NCI-H460 (cell line): ENCODE data around the gene VEPH1. TPM values are rescaled to one million over a fixed set of nuclear protein-coding genes. Genes with fewer than 3 reads are reported as not detected.
A peak's percentile ranks its signal among the peaks of the same experiment; 100 is the strongest.

Source experiments
- DNase-seq: peaks from one replicate; pipeline ENCODE4 v3.0.0-alpha.2; 2016; ENCODE audit warnings: low read depth; ENCODE audit errors: extremely low read depth
- total RNA-seq: library from RNA; depleted of rRNA; stranded (reverse); fragments of >200 nt; shearing (Covaris generic); gene quantifications from 2 replicates; pipeline ENCODE4 v1.2.3, GENCODE V29; 2014

The VEPH1 gene
- total RNA-seq, 1 experiment from 2014 or later, result 0.50 TPM

- DNase-seq, result no peak
Observed at GRCh38 chr3:157276801-157277200, 226.4 kb downstream of the VEPH1 start.

- DNase-seq, result no peak
Observed at GRCh38 chr3:157275832-157276231, 227.4 kb downstream of the VEPH1 start.

DNA sequence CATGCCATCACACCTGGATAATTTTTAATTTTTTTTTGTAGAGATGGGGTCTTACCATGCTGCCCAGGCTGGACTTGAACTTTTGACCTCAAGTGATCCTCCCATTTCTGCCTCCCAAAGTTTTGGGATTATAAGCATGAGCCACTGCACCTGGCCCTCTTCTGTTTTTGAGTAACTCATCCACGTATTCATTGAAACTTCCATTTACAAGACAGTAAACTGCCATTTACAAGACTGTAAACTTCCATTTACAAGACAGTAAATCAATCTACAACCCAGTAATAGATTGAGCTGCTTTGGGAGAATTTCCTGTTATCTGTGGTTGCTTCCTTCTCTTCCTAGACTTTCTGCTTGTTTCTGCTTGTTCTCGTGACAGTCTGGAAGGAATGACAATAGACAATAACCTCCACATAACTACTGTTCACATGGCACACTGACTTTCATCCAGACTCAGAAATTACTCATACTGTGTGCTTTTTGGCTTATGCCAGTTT is 228.5 kb downstream of the VEPH1 start:
- DNase-seq, result no peak

DNA sequence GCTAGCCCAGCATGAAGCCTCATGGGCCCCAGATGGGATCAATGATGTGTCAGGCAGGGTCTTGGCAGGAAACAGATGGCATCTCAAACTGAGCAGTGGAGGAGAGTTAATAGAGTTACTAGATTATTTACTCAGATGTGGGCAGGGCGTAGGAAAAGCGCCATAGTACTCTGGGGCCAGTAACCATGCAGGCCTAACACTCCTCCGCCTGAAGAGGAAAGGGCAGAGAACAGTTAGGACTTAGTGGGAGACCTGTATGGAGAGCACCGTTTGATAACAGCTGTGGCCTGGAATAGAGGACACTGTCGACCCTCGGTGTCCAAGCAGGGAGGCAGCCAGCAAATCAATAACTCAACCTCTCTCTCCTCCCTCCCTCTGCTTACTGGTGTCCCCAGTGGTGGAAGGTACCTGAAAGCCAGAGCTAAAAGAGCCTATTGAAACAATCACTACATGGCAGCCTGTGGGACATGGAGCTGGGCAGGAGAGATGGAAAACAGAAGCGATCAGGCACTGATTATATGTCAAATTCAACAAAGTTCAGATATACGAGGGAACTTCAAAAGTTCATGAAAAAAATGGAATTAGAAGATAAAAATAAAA is 231.8 kb downstream of the VEPH1 start:
- no peak for DNase-seq

- no peak for DNase-seq
Observed at GRCh38 chr3:157268026-157268425, 235.2 kb downstream of the VEPH1 start.

DNA sequence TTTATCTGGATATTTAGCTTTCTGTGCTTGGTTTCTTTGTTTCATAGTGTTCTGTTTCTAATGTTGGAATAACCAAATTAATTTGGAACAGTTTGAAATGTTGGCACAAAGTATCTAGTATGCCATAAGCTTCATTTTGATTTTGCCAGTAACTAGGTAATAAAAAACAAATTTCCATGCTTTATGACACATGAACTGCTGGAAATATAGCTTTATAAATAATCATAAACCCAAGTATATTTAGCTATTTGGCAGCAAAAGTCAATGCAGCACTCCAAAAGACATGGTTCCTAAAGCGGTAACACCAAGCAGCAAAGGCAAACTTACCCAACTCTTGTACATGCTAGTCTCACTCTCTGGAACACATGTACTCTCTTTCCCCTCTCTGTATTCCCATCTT is 237.3 kb downstream of the VEPH1 start:
- no peak for DNase-seq

DNA sequence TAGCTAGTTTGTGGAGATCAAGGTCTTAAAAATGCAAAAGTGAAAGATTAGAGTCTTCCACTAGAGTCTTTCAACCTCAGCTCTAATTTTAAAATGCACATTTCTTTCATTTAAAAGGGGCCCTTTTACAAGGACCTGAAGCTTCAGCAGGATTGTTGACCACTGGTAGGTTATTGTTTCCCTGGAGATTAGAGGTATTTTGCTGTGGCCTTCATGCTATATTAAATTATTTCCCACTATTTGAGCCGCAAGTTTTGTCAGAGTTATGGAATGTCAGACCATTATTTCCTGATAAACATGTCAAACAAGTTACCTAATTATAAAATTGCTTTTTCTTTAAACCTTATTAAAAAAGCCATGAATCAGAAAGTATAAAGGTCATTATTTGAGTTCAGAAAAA is 240.2 kb downstream of the VEPH1 start:
- DNase-seq, result no peak

DNA sequence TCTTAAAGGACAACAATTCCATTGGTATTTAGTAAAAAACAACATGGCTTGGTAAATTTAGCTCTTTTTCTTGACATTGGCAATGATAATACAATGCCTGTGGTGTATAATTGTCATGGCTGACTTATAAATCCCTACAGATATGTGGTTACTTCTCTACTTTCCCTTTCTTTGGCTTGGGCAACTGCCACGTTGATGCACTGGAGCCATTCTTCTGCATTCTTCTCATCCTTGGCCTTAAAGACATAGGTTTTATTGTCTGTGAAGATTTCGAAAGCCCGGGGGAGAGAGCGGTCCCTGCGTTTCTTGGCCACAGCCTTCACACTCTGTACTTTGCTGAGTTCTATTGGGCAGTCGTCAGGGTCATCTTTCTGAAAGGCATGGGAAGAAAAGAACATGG is 242.2 kb downstream of the VEPH1 start:
- DNase-seq, result no peak

GRCh38 chr3:157259825-157260224 is 243.4 kb downstream of the VEPH1 start:
- no peak for DNase-seq

DNA sequence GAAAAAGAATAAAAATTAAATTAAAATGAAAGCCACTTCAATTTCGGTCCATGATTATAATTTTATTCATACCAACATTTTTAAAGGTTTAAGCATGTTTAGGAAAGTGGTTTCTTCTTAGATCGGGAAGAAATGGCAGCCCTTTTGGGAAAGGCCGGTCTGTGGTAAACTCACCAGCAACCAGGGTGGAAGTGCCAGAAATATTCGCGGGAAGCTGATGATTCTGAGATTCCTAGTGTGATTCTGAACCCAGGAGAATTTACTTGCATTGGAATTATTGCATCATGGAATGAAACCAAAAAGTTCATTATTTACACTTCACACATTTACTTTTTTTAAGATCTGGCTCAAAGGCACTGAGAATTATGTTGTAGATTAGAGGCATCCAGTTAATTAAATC is 246.1 kb downstream of the VEPH1 start:
- no peak for DNase-seq

DNA sequence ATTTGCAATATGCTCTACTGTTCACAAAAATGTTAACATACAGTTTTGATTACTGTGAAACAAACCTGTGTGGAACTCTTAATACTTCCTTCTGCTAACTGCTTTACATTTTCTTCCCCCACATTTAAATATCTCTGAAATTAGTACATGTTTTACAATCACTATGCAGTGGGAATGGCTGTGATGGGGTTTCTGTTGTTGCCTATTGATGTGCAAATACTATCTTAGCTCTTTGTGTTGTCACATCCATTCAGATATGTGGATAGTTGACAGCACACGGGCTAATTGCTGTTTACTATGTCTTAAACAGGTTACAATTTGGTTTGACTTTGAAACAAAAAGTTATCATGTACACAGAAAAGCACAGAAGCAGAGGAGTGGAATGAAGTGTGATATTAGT is 247.4 kb downstream of the VEPH1 start:
- no peak for DNase-seq

DNA sequence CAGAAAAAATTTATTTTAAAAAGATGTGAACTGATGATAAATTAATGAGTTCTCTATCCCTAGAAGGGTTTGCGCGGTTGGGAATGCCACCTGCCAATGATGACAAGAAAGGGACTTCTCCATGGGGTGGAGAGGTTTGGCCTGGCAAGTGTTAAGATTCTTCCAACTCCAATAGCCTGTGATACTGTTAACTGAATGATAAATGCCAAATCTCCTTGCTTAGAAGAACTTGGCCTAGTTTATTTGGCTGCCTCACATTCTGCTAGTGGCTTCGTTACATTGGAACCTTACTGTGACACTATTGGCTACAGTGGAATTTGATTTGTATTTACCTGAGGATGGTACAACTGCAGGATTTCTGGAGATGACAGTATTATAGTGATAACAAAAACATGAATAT is 251.5 kb downstream of the VEPH1 start:
- DNase-seq, result no peak

DNA sequence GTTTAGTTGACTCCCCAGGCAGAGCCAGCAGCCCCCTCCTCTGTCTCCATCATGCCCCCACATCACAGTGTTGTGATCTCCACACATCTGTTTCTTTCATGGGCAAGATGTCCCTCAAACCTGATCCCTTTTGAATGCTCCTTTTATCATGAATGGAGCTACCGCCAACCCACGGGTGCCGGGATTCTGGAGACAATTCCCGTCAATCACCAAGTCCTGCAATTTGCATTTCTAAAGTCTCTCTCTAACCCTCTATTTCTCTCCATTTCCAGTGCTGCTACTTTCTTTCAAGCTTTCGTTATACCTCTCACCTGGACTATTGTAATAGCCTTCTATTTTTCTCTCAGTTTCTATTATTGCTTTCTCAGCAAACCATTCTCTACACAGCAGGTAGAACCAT is 253.6 kb downstream of the VEPH1 start:
- DNase-seq, result no peak

DNA sequence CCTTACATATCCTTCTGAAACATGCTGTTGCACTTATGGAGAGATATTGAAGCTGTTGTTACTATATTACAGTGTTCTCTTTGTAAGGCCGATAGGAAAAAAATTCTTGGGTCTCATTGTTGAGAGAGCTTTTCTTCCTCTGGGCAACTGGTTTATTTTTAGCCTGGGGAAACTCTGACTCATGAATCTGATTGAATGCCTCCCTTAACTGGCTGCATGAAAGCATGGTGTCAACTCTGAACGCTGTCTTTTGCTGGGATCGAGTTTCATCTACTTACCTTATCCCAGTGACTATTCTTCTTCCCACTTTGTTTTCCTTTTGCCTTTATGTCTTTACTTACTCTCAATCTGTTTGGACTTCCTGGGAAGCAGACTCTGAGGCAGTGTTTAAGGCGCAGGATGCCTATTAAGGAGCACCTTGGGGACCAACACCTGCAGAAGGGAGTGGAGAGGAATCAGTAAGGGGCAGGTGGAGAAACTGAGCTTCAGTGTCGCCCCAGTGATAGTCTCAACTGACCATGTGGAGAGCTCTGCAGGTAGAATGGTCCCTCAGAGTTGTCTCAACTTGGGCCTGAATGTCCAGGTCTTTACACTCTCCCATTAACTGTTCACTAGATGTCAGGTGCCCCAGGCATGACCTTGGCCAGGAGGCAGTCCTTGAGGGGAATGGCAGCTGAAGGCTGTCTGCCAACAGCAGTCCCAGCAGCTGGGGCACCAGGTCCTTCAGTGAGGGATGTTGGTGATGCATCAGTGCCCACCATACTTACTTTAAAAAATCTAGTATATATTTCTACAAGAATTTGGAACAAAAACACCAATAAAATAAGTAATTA is 254.4 kb downstream of the VEPH1 start:
- peak; percentile 20 for DNase-seq

GRCh38 chr3:157247391-157247790 is 255.8 kb downstream of the VEPH1 start:
- DNase-seq, result no peak

- DNase-seq, result no peak
Observed at GRCh38 chr3:157242836-157243235, 260.4 kb downstream of the VEPH1 start.

- no peak for DNase-seq
Observed at GRCh38 chr3:157241599-157241998, 261.6 kb downstream of the VEPH1 start.

GRCh38 chr3:157240408-157240807 is 262.8 kb downstream of the VEPH1 start:
- DNase-seq, result no peak

DNA sequence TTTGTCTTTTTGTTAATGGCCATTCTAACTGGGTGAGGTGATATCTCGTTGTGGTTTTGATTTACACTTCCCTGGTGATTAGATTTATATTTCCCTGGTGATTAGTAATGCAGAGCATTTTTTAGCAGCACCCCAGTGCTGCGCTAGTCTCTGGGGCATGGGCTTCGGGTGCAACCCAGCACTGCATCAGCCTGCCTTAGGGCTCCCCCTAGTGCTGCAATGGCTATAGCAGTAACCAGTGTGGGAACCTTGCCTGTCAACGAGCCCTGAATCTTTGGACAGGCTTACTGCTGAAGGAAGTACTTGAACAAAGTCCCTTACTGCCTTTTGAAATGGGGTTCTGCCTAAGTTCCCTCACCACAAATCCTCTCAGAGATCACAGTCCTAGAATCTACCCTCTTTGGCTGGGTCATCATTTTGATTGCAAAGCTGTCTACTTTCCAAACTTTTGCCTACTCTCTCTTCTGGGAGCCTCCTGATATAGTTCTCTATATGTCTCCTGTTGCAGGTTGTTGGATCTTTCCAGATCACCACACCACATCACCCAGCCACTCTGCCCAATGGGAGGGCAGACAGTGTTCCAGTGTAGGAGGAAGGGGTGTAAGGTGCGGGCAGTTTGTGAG is 264.0 kb downstream of the VEPH1 start:
- peak; percentile 58 for DNase-seq

- DNase-seq, result no peak
Observed at GRCh38 chr3:157238457-157238856, 264.8 kb downstream of the VEPH1 start.

DNA sequence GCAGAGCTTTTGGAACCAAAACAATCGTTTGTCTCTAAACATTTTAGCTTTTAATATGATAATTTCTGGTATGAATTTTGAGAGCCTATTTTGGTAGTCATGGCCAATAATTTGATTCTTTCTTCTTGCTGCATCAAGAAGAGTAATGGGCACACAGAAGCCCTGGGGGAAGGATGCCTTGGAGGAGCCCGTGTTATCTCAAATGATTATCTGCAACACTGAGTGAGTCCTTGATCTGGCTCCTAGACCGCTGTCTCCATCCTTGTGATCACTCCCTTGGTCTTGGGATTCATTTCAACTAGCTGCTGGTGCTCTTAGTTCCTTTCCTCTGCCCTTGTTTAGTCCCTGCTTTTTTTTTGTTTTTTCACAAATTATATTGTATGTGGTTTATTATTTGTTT is 265.3 kb downstream of the VEPH1 start:
- DNase-seq, result no peak

- DNase-seq, result no peak
Observed at GRCh38 chr3:157235291-157235690, 267.9 kb downstream of the VEPH1 start.
